HCT116 (cell line): ENCODE measurements around the gene ATP10B. TPM values are rescaled to one million over a fixed set of nuclear protein-coding genes. Genes with fewer than 3 reads are reported as not detected.

Experiments
- ATAC-seq: fragments of 200-7000 bp; cut with Tn5 transposase; 2 replicates; pipeline ENCODE4 v1.9.1; 2020; ENCODE audit warnings: mild to moderate bottlenecking, moderate library complexity
- BruUV-seq: library from RNA; stranded (reverse); fragments of 400-500 nt; replicated peaks from 2 replicates; lab custom pipeline; 2021; lab: Mats Ljungman, UMichigan
- CTCF ChIA-PET: fragments of 300-600 bp; sonication (Branson Sonifier 250); formaldehyde crosslinking; loops from one replicate; lab custom pipeline; 2021; ENCODE audit warnings: antibody characterized with exemption; lab: Charles Lee
- POLR2A ChIA-PET: fragments of 300-600, 350-600 bp; sonication (Branson Sonifier 250); formaldehyde crosslinking; loops from one replicate; lab custom pipeline; 2021; ENCODE audit warnings: antibody characterized with exemption; lab: Charles Lee
- RAD21 ChIA-PET, 2 experiments: fragments of 300-600 bp; sonication (Branson Sonifier 250); formaldehyde crosslinking; loops; one replicate each; lab custom pipeline; 2023; ENCODE audit warnings: low total read pairs in 2 of 2; ENCODE audit not compliant: uncharacterized antibody in 2 of 2, unreplicated experiment in 2 of 2, low non-redundant PET in 1 of 2; lab: Charles Lee
- DNase-seq: peaks from one replicate; pipeline ENCODE4 v3.0.0-alpha.2; 2010; ENCODE audit warnings: low read depth, low spot score
- H2AFZ ChIP-seq: fragments of 200-600 bp; shearing (Covaris generic), sonication (generic); 2 replicates; pipeline ENCODE4 v1.6.1; 2017; ENCODE audit warnings: low read depth, mixed run types, mixed read lengths, antibody characterized with exemption, low read length; ENCODE audit not compliant: poor library complexity, severe bottlenecking
- H3K27ac ChIP-seq: 2 replicates; pipeline ENCODE4 v1.5.1; 2012; ENCODE audit warnings: low read depth, low read length
- H3K27me3 ChIP-seq: fragments of 200-600 bp; sonication (generic); 2 replicates; pipeline ENCODE4 v1.6.1; 2016; ENCODE audit warnings: mixed run types, low read length, mixed read lengths; ENCODE audit not compliant: insufficient read depth
- H3K36me3 ChIP-seq, 2 experiments: fragments of 200-500 bp in 1 of 2; fragments of 200-600 bp in 1 of 2; sonication (Bioruptor generic) in 1 of 2; sonication (generic) in 1 of 2; 2 replicates each; pipeline versions ENCODE4 v1.5.1 to v1.6.1; 2014 to 2016; ENCODE audit warnings: low read length in 2 of 2, inconsistent platforms in 1 of 2, mixed read lengths in 1 of 2, mixed run types in 1 of 2; ENCODE audit not compliant: insufficient read depth in 2 of 2, control insufficient read depth in 1 of 2
- H3K4me1 ChIP-seq, 2 experiments: fragments of 200-600 bp in 1 of 2; sonication (generic) in 1 of 2; 2 replicates each; pipeline versions ENCODE4 v1.5.1 to v1.6.1; 2012 to 2017; ENCODE audit warnings: low read length in 2 of 2, inconsistent platforms in 1 of 2, mild to moderate bottlenecking in 1 of 2, mixed read lengths in 1 of 2, mixed run types in 1 of 2, moderate library complexity in 1 of 2; ENCODE audit not compliant: insufficient read depth in 2 of 2, control insufficient read depth in 1 of 2
- H3K4me2 ChIP-seq: fragments of 200-600 bp; sonication (generic); 2 replicates; pipeline ENCODE4 v1.6.1; 2017; ENCODE audit warnings: mixed run types, low read length, mixed read lengths
- H3K4me3 ChIP-seq, 2 experiments: fragments of 200-600 bp in 1 of 2; sonication (generic) in 1 of 2; replicated peaks in 1 of 2; 2 replicates each; pipeline ENCODE4 v1.5.1; 2011 to 2016; ENCODE audit warnings: low read length in 2 of 2, control low read depth in 1 of 2, low read depth in 1 of 2, mild to moderate bottlenecking in 1 of 2, mixed read lengths in 1 of 2, mixed run types in 1 of 2
- H3K79me2 ChIP-seq: fragments of 200-600 bp; sonication (generic); 2 replicates; pipeline ENCODE4 v1.6.1; 2017; ENCODE audit warnings: mild to moderate bottlenecking, mixed run types, low read length, moderate library complexity, mixed read lengths; ENCODE audit not compliant: insufficient read depth
- H3K9ac ChIP-seq: fragments of 200-600 bp; sonication (generic); 2 replicates; pipeline ENCODE4 v1.6.1; 2016; ENCODE audit warnings: low read length, mixed read lengths
- H3K9me2 ChIP-seq: fragments of 200-600 bp; sonication (generic), shearing (Covaris generic); 2 replicates; pipeline ENCODE4 v1.6.1; 2017; ENCODE audit warnings: mixed run types, mild to moderate bottlenecking, moderate library complexity; ENCODE audit not compliant: insufficient read depth
- H3K9me3 ChIP-seq, 2 experiments: fragments of 200-500 bp in 1 of 2; fragments of 200-600 bp in 1 of 2; sonication (Bioruptor generic) in 1 of 2; sonication (generic) in 1 of 2; 2 replicates each; pipeline ENCODE4 v1.6.1; 2014 to 2017; ENCODE audit warnings: low read length in 2 of 2, mixed read lengths in 2 of 2, inconsistent platforms in 1 of 2, low read depth in 1 of 2, mild to moderate bottlenecking in 1 of 2, mixed run types in 1 of 2, moderate library complexity in 1 of 2; ENCODE audit not compliant: control insufficient read depth in 1 of 2, insufficient read depth in 1 of 2
- H4K20me1 ChIP-seq: fragments of 200-600 bp; sonication (generic), shearing (Covaris generic); 2 replicates; pipeline ENCODE4 v1.6.1; 2017; ENCODE audit warnings: mixed run types, mild to moderate bottlenecking, moderate library complexity; ENCODE audit not compliant: insufficient read depth
- CEBPB ChIP-seq: IDR thresholded peaks from 2 replicates; pipeline ENCODE4 v1.6.1; 2012; ENCODE audit warnings: low read depth
- EGR1 ChIP-seq: IDR thresholded peaks from 2 replicates; pipeline ENCODE4 v1.6.1; 2012; ENCODE audit warnings: low read depth
- POLR2A ChIP-seq: IDR thresholded peaks from 2 replicates; pipeline ENCODE4 v1.7.0; 2011; ENCODE audit warnings: borderline replicate concordance; ENCODE audit not compliant: insufficient read depth, insufficient read length; ENCODE audit errors: extremely low read depth
- SRF ChIP-seq: IDR thresholded peaks from 2 replicates; pipeline ENCODE4 v1.6.1; 2012; ENCODE audit warnings: low read depth
- intact Hi-C: fragments of 100-400 bp; cut with micrococcal nuclease; formaldehyde crosslinking; loops from 2 replicates; pipeline ENCODE4 v1.10.0; 2022
- total RNA-seq: library from RNA; stranded (reverse); gene quantifications from one replicate; pipeline ENCODE4 v1.2.1, GENCODE V29; 2021; ENCODE audit not compliant: unreplicated experiment
- TF ChIP-seq, protein P1 (sequence below): IDR thresholded peaks from 2 replicates; pipeline ENCODE4 v1.6.1; 2012; ENCODE audit warnings: low read depth

Gene ATP10B
- total RNA-seq, 1 experiment from 2014 or later: 0.07 TPM

DNA sequence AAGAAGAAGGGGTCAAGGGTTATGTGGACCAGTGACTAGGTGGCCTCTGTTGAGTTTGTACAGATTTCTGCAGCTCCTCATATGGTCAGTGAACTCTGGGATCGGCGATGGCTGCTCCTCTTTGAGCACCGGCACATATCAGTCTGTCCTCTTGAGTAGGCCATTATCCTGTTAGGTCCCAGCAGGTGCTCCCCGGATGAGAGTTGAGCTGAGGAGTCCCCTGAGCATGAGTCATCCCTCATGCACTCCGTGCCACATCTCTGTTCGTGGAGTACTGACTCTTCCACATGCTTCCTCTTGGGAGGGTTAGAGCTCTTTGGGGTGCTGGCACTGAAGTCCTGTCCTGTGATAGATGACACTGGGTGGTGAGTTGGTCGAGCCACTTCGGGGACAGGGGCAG is 286.6 kb downstream of the ATP10B start (continued):
- TF ChIP-seq, protein P1, sequence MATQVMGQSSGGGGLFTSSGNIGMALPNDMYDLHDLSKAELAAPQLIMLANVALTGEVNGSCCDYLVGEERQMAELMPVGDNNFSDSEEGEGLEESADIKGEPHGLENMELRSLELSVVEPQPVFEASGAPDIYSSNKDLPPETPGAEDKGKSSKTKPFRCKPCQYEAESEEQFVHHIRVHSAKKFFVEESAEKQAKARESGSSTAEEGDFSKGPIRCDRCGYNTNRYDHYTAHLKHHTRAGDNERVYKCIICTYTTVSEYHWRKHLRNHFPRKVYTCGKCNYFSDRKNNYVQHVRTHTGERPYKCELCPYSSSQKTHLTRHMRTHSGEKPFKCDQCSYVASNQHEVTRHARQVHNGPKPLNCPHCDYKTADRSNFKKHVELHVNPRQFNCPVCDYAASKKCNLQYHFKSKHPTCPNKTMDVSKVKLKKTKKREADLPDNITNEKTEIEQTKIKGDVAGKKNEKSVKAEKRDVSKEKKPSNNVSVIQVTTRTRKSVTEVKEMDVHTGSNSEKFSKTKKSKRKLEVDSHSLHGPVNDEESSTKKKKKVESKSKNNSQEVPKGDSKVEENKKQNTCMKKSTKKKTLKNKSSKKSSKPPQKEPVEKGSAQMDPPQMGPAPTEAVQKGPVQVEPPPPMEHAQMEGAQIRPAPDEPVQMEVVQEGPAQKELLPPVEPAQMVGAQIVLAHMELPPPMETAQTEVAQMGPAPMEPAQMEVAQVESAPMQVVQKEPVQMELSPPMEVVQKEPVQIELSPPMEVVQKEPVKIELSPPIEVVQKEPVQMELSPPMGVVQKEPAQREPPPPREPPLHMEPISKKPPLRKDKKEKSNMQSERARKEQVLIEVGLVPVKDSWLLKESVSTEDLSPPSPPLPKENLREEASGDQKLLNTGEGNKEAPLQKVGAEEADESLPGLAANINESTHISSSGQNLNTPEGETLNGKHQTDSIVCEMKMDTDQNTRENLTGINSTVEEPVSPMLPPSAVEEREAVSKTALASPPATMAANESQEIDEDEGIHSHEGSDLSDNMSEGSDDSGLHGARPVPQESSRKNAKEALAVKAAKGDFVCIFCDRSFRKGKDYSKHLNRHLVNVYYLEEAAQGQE: no peak
- TF ChIP-seq EGR1 (no peak), CEBPB (no peak), SRF (no peak)

DNA sequence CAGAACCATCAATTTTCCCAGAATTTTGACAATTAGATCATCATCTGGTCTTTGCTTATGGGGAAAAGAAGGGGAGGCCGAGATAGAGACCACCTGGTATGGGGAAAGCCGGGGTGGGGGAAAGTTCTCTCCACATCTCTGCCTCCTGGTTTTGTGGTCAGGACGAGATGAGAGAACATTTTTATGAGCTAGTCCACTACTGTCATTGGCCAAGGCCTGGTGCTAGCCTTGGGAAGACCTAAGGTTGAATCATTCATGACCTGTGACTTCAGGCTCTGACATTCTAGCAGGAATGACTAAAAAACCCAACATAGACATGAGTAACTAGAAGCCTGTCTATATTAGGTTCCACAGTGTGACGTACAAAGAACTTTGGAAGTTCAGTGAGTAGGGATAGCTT is 295.2 kb downstream of the ATP10B start:
- intact Hi-C loops: no loop called here
- CTCF ChIA-PET: no interaction called here
- Histone ChIP-seq H3K27ac (no peak overlapping the region), H3K9me3 (no peaks in the 10 kb centered on the region)
- TF ChIP-seq POLR2A: no peak
- TF ChIP-seq, all 23 proteins: peak for 0
- Histone ChIP-seq H3K4me1 (no peaks in the 10 kb centered on the region), H3K4me3 (no peak overlapping the region), H3K27me3 (peaks cover 3% of the 10 kb centered on the region; the same call in 1 of the 2 replicates), H3K9ac (no peak overlapping the region), H3K9me2 (no peaks in the 10 kb centered on the region), H3K36me3 (no peaks in the 10 kb centered on the region), H2AFZ (no peak overlapping the region), H3K79me2 (no peaks in the 10 kb centered on the region), H4K20me1 (no peaks in the 10 kb centered on the region), H3K4me2 (no peak overlapping the region)
- BruUV-seq: no TSS peak
- DNase-seq: no peak
- RAD21 ChIA-PET: no interaction called here
- POLR2A ChIA-PET: no interaction called here
- ATAC-seq: no peak
